ENCODE measurements around the gene SND1.

SND1 gene

DNA sequence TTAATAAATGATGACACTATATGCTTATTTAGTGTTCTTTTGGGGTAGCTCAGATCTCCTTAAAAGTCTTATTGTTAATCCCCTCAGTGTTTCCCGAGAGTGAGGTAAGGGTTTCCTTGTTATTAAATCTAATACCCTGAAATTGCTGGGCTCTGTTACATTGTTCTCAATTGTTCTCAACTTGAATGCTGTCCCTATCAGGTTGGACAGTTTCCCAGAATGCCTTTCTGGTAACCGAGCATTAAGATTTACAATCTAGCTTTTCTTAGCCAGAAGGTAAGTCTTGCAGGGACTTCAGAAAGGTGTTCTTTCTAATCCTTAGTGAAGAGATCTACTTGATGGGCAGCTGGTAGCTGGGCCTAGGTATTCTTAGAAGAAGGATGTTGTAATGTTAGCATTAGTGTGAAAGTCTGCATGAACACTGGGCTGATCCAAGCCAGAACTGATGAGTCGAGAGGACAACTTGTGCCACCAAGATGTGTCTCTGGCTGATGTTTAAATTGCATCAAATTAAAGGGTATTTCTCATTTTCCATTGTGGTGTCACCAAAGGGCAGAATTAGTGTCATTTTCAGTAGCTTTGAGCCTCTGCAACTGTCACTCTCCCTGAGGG is 89.9 kb downstream of the SND1 start:
- Histone ChIP-seq H3K4me3 (ENCODE audit: low read depth, low read length, poor library complexity, severe bottlenecking) (no peak overlapping the region), H3K9me3 (ENCODE audit: low read length) (no peaks in the 10 kb centered on the region), H3K27ac (ENCODE audit: low read depth, low read length, poor library complexity, severe bottlenecking) (no peak overlapping the region), H3K4me2 (ENCODE audit: low read length) (no peak overlapping the region), H3K9ac (ENCODE audit: low read length) (no peak overlapping the region), H3K4me1 (ENCODE audit: insufficient read depth, low read length, severe bottlenecking) (peaks cover 8% of the 10 kb centered on the region), H3K27me3 (ENCODE audit: insufficient read depth, low read length) (no peaks in the 10 kb centered on the region), H3K9me2 (ENCODE audit: low read depth, low read length) (no peaks in the 10 kb centered on the region), H2AFZ (ENCODE audit: low read length) (no peak overlapping the region), H3F3A (ENCODE audit: insufficient read depth, low read length) (no peaks in the 10 kb centered on the region), H4K20me1 (ENCODE audit: insufficient read depth, low read length) (no peaks in the 10 kb centered on the region), H3K79me2 (ENCODE audit: insufficient read depth, low read length) (peaks cover 12% of the 10 kb centered on the region; the same call in 1 of the 2 replicates), H3K36me3 (ENCODE audit: insufficient read depth, low read length) (peaks cover 61% of the 10 kb centered on the region)
- TF ChIP-seq EZH2 (IDR thresholded peaks at IDR 0.05; ENCODE audit: borderline replicate concordance, low read length), result no peak
- no peak for TF ChIP-seq CTCF (IDR thresholded peaks at IDR 0.05; ENCODE audit: low read length)

DNA sequence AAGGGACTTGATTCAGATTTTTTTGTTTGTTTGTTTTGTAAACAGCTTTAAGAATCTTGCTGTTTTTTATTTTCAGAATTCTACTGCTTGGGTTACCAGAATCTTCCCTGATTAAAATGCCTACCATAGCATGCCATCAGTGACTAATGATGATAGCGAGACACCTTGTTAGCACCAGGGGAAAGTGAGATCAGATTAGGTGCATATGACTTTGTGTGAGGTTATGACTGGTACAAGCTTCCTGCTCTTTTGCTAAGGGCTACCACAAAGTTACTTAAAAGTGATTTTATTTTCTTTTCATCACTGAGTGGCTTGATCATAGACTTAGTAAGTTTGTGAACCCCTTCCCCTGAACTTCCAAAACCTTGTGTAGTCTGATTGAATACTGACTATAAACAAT is 93.5 kb downstream of the SND1 start:
- no peaks in the 10 kb centered on the region for H3K9me2 ChIP-seq (ENCODE audit: low read depth, low read length)
- no peaks in the 10 kb centered on the region for H3K27me3 ChIP-seq (ENCODE audit: insufficient read depth, low read length)
- H3K79me2 ChIP-seq (ENCODE audit: insufficient read depth, low read length), result peaks cover 13% of the 10 kb centered on the region; the same call in 1 of the 2 replicates
- no peaks in the 10 kb centered on the region for H3K9me3 ChIP-seq (ENCODE audit: low read length)
- TF ChIP-seq CTCF (IDR thresholded peaks at IDR 0.05; ENCODE audit: low read length), result no peak
- no peak for TF ChIP-seq EZH2 (IDR thresholded peaks at IDR 0.05; ENCODE audit: borderline replicate concordance, low read length)
- no peaks in the 10 kb centered on the region for H3F3A ChIP-seq (ENCODE audit: insufficient read depth, low read length)
- H4K20me1 ChIP-seq (ENCODE audit: insufficient read depth, low read length), result no peaks in the 10 kb centered on the region
- no peak overlapping the region for H2AFZ ChIP-seq (ENCODE audit: low read length)
- no peak overlapping the region for H3K4me3 ChIP-seq (ENCODE audit: low read depth, low read length, poor library complexity, severe bottlenecking)
- H3K9ac ChIP-seq (ENCODE audit: low read length), result no peak overlapping the region
- H3K27ac ChIP-seq (ENCODE audit: low read depth, low read length, poor library complexity, severe bottlenecking), result no peak overlapping the region
- H3K4me2 ChIP-seq (ENCODE audit: low read length), result no peak overlapping the region
- H3K36me3 ChIP-seq (ENCODE audit: insufficient read depth, low read length), result peaks cover 64% of the 10 kb centered on the region
- H3K4me1 ChIP-seq (ENCODE audit: insufficient read depth, low read length, severe bottlenecking), result no peaks in the 10 kb centered on the region

DNA sequence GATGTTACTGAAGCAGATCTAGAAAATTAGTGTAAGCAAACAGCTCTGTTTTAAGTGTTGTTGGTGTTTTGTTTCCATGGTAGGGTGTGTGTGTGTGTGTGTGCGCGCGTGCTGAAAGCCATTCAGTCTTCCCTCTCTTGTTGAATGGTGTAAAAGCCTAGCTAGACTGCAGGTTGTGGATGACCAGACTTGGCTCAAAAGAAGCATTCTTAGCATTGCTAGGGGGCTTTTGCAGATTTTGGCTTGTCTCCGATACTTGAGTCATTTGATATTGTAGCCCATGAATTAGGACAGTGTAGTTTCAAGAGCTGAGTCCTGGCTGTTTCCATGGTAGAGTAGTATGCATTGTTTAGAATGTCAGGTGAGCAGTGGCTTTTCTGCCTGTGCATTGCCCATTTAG is 99.1 kb downstream of the SND1 start:
- Histone ChIP-seq H3K27ac (ENCODE audit: low read depth, low read length, poor library complexity, severe bottlenecking) (no peak overlapping the region), H3K36me3 (ENCODE audit: insufficient read depth, low read length) (peaks cover 58% of the 10 kb centered on the region), H3K27me3 (ENCODE audit: insufficient read depth, low read length) (no peaks in the 10 kb centered on the region), H3K79me2 (ENCODE audit: insufficient read depth, low read length) (peaks cover 45% of the 10 kb centered on the region), H3K9me2 (ENCODE audit: low read depth, low read length) (no peaks in the 10 kb centered on the region), H3K4me1 (ENCODE audit: insufficient read depth, low read length, severe bottlenecking) (peaks cover 22% of the 10 kb centered on the region), H3K4me3 (ENCODE audit: low read depth, low read length, poor library complexity, severe bottlenecking) (no peak overlapping the region), H3K9me3 (ENCODE audit: low read length) (no peaks in the 10 kb centered on the region), H2AFZ (ENCODE audit: low read length) (no peak overlapping the region), H3F3A (ENCODE audit: insufficient read depth, low read length) (no peaks in the 10 kb centered on the region), H4K20me1 (ENCODE audit: insufficient read depth, low read length) (no peaks in the 10 kb centered on the region), H3K4me2 (ENCODE audit: low read length) (no peak overlapping the region), H3K9ac (ENCODE audit: low read length) (no peak overlapping the region)
- no peak for TF ChIP-seq CTCF (IDR thresholded peaks at IDR 0.05; ENCODE audit: low read length)
- TF ChIP-seq EZH2 (IDR thresholded peaks at IDR 0.05; ENCODE audit: borderline replicate concordance, low read length), result no peak

All from OCI-LY1 (cell line).